NCI-H82 (cell line): ENCODE results near the gene BCAS3.

ENCODE experiments used
- DNase-seq: peaks from one replicate; lab custom pipeline; 2025; lab: John Stamatoyannopoulos, UW

The BCAS3 gene

DNA sequence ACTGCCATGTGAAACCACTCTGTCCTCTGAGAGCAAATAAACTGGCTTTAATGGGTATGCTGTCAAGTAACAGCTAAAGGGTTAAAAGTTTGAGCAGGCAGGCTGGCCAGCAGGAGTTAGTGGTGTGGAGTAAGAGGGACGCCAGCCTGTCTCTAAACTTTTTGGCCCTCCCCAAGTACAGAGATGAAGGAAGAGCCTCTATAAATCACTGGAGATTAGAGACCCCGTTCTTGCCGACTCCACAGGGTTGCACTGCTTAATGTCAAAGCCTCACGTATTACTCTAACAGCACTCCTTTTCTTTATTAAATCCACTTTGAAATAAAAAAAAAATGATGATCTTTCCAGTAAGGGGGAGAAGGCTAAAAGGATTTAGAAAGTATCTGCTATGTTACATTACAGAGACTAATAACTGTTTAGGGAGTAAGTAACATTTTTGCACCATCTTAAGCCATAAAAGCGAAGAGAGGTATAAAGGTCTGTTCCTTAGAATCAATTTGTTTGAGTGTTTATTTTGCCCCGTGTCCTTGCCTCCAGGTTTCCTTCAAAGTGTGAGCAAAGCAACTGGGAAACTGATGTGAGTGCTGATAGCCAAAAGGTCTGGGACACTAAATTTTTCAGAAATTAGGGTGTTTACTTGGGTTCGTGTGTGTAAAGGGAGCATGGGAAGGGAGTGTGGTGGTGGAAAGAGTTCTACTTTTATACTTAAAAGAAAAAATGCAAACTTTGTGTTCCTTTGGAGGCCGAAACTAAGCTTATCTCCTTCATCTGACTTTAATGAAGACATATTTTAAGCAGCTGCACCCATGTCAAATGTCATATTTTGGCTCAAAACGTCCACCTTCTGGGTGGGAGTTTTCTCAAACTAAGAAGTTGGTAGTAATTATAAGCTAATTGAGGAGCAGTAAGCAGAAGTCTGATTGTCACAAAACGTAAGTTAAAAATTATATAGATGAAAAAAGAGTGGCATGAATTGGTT lies 612.0 kb downstream of the BCAS3 start:
- DNase-seq: peak; percentile 83

DNA sequence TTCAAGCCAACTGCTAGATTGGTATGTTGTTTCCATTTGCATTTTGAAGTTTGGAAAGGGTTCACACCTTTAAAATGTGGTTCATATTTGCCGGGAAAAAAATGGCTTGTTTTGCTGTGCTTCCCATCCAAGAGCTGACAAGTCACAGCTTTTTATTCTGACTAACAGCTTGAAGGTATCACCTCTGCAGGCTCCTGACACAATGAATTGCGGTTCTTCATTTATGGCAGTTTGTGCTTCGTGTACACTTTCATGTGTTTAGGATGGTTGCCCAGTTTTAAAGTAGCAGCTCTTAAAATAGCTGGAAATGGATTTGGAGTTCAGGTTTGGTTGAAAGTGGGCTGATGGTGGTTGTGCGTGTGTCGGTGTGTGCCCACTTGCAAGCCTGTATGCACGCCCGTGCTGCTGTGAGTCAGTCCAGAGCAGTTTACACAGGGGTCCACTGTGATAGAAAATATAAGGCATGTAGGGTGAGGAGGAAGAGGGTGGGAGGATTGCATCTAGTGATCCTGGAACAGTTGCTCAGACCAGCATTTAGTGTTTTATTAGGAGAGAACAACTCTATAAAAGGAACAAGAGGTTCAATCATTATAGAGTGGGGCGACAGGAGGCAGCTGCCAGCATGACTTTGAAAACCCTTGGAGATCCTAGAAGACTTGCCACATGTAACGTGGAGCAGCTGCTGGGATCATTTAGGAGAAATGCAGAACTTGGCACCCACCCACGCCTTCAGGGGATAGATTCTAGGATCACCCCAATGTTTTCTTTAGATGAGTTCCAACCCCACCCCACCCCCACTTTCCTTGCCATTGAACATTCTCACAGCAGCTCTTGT lies 614.0 kb downstream of the BCAS3 start:
- DNase-seq: no peak

DNA sequence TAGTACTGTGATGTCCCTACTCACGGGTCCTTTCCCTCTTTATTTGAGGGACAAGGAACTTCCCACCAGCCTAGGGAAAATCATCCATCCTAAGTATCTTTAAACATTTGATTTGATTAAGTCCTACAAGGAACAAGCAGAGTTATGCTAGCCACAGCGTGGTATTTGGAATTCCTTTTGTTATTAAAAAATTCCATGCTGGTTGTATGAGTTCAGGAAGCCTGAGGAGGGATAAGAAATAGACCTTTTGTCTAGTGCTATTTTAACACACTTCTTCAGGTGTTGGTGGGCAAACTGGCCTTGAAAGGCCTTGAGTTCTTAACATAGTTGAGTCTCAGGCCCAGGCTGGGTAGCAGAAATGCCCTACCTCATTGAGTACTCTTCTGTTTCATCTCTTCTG lies 616.6 kb downstream of the BCAS3 start:
- no peak for DNase-seq

GRCh38 chr17:61294777-61295176 lies 617.1 kb downstream of the BCAS3 start:
- no peak for DNase-seq

- no peak for DNase-seq
Measured at GRCh38 chr17:61296058-61296457, 618.4 kb downstream of the BCAS3 start.

DNA sequence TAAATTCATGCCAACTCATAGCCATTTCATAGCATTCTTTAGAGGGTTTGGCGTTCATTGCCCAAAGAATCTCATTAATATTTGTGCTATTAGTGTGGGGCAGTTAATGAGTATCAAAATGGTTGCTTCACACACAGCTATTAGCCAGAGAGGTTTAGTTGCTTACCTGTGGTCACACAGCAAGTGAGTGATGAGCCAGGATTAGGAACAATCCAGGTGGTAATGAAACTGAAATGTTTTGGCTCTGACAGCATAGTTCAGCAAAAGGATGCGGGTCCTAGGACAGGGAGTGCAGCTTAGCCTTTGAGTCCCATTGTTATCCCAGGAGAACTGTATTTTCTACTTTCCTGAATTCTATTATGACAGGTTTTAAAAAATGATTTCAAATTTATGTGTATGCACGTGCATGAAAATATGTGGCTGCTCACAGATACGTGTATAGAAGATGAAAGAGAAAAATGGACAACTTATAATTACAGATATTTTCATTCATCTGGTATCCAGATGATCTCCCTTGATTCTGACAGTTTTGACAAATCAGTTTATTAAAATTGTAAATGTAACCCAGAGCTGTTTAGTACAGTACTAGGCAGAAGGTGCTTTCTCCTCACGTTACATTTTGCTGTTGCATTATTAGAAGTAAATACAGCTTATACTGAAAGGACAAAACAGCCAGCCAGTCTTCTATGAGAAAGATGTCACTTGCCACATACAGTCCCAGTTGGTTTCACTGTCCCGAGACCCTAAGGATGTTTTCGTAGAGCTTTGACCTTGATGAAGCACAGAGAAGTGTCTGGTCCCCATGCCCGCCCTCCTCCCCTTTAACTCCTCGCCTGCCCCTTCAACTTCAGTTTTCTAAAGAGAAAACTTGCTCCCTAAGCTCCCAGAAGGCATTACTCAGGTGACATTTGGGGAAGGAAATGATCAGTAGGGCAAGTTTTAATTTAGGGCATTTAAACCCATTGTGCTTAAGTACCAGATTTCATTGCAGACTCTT lies 622.2 kb downstream of the BCAS3 start:
- DNase-seq: no peak

GRCh38 chr17:61302953-61303816 lies 625.5 kb downstream of the BCAS3 start:
- DNase-seq: no peak

DNA sequence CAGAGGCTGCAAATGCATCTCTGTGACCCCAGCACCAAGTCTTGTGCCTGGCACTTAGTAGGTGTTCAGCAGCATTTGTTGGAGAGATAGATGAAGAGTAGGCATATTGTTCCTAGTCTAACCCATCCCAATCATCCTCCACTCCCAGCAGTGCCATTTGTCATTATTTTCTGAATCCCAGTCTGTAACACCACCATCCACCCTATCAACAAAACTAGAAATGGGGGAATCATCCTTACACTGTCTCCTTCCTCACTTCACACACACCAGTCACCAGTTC lies 626.1 kb downstream of the BCAS3 start:
- DNase-seq: no peak

DNA sequence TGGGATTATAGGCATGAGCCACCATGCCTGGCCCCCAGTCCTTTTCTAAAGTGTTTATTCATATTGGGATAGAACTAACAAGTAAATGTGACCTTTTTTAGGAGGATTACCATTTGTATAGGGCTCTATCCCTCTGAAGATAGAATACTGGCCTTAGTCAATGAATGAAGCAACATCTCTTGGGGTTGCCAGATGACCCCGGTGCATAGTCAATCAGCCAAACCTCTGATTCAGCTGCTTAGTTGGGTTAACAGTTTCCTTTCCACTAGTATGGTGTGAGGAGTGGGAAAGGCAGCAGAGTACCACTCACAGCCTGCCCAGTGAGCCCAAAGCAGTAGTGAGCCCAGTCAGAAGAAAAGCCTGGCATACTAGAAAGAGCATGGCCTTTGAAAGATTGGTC lies 627.4 kb downstream of the BCAS3 start:
- no peak for DNase-seq

DNA sequence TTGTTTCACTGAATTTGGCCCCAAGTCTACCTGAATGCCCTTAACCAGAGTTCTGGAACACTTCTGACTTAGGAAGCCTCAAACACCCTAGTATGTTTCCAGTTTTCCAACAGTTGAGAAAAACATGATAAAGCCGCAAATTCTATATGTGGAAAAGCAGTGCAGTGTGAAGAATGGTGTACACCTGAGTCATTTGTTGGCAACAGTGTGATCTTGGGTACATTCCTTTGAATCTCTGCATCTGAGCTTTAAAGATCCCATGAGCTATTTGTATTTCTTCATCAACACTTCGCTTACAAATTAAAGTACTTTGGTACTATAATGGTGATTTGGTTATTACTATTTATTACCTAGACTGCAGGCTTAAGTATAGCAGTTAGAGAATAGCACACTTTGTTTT lies 628.4 kb downstream of the BCAS3 start:
- no peak for DNase-seq

DNA sequence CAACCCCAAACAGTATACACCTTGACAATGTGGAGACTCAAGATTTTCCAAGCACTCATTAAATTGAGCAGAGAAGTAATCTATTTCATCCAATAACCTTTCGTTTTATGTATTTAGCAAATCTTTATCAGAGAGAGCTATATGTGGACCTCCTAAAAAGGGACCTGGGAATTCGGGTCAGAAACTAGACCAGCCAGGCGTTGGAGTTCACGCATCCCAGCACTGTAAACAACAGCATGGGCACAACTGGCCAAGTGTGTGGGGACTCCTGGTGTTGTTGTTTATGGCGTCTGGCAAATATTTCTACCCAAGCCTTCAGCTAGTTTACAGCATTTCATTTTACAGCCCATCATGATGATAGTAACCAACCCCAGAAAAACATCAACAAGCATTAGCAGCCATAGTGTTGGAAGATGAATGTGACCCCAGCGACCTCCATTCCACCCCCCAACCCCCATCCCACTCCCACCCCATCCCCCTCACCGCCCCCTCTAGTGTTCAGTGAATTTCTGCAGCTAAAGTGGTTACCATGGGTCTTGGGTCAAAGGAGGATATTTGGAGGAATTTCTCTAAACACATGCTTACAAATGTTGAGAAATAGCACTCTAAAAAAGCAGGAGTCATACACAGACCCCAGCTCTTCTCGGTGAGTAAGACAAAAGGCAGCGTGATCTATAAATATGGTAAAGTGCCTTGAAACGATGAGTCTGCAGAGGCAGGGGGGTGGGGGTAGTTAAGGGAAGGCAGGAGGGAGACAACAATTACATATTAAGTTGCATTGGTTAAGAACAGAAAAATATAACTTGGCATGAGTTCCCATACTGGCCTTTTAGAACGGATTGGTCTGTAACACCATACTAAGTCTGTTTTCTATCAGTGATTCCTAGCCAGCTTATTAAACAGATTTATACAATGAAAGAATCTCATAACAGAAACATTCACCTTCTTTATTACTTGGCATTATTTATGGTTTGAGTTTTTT lies 630.5 kb downstream of the BCAS3 start:
- DNase-seq: no peak

- no peak for DNase-seq
Measured at GRCh38 chr17:61309362-61310256, 632.0 kb downstream of the BCAS3 start.

GRCh38 chr17:61310590-61310989 lies 632.9 kb downstream of the BCAS3 start:
- no peak for DNase-seq

DNA sequence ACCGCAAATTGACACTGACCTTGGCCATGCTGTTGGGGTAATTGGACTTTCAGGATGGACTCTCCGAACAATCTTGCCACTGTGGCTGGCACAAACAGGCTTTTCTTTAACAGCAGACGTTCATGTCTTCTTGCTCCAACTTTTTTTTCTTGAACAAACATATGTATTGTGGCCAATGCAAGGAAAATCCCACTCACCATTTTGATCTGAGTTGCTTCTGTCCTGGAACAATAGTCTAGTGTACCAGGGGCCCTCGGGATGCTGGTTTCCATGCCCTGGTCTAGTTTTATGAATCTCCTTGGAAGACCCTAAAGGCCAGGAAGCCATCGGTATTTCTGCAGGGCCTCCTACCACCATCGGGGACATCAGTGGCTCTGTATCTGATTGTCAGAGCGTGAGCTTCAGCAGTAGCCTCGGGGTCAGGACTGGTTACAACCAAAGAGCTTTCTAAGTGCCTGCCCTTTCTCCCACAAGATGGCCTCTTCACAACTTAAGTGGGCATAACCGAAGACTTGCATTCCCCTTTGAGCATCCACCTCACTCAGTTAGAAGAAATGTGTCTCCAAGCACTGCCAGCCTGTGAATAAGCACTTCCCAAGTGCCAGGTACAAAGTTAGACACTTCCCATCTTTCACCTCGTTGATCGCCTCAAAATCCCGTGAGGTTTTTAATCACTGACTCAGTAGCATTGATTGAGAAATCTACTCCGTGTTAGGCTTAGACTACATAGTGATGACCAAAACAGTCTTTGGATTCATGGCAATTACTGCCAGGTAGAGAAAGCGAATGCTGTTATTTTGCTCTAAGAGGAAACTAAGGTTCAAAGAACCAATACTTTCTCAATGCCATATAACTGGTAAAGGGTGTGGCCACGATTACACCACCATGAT lies 635.0 kb downstream of the BCAS3 start:
- DNase-seq: no peak

DNA sequence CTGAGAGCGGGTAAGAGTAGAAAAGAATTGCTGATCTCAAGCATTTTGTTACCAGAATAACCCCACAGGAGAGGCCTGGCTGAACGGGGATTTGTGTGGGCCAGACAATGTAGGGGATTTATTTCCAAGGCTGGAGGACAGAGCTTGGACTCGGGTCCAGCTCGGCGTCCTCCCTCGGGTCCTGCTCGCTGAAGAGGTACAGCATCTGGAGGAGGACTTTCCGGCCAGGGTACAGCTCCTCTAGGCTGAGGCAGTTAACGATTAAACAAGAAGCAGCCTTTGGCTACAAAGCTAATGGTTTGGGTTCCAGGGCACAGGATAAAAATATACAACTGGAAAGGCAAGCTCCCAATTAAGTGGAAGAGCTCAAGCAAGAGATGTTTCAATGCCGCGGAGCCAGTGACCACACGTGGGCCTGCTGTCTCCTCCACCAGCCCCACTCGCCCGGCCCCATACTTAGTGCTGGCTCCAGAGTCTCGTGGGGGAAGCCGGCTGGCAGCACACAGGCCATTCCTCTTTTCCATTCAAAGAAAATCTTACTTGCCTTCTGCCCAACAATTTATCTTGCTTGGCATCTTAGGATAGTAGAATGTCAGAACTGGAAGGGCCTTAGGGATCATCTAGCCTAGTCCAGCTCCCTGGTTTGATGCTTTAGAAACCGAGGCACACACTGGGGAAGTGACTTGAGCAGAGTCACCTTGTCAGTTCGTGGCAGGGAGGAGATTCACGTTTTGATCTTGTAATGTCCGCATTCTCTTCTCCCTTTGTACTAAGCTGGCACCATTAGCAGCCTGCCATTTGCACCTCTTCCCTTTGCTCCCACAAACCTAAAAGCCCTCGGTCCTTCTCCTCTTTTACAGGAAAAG lies 636.0 kb downstream of the BCAS3 start:
- no peak for DNase-seq

- no peak for DNase-seq
Measured at GRCh38 chr17:61314368-61315078, 636.9 kb downstream of the BCAS3 start.
